CD4-positive, alpha-beta T cell treated with Interleukin-1 beta for 1 hour (primary cell): ENCODE data around the gene NPLOC4.
"Not testable (repeated sequence)": the region's sequence is repeated elsewhere in the genome, so short reads cannot be mapped to it uniquely, and the experiment has no call there.

ENCODE experiments used
- DNase-seq, 2 donors: peaks; one replicate each; pipeline ENCODE4 v3.0.0-alpha.2; 2020 to 2022

Gene NPLOC4

DNA sequence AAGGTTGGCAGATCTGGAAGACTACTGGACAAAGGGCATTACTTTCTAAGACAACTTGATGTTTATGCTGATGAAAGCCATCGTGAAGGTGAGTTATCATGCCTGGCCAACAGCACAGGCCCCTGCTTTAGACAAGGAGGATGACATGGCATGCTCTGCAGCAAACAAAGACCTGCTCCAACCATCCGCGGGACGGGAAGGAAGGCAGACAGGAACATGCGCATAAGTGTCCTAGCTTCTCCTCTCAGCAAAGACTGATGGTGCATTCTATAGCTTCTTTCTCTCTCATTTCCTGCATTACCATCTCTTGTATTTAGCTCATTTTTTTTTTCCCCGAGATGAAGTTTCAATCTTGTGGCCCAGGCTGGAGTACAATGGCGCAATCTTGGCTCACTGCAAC is 5.4 kb downstream of the NPLOC4 start:
- no peak for DNase-seq

DNA sequence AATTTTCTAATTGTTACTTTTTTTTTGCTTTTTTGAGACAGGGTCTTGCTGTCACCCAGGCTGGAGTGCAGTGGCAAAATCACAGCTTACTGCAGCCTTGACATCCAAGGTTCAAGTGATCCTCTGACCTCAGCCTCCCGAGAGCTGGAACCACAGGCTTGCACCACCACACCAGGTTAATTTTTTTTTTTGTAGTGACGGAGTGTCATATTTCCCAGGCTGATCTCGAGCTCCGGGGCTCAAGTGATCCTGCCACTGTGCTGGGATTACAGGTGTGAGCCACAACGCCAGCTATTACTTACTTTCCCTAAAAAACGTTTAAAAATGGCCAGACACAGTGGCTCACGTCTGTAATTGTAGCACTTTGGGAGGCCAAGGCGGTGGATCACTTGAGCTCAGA is 6.6 kb downstream of the NPLOC4 start:
- DNase-seq: no peak

DNA sequence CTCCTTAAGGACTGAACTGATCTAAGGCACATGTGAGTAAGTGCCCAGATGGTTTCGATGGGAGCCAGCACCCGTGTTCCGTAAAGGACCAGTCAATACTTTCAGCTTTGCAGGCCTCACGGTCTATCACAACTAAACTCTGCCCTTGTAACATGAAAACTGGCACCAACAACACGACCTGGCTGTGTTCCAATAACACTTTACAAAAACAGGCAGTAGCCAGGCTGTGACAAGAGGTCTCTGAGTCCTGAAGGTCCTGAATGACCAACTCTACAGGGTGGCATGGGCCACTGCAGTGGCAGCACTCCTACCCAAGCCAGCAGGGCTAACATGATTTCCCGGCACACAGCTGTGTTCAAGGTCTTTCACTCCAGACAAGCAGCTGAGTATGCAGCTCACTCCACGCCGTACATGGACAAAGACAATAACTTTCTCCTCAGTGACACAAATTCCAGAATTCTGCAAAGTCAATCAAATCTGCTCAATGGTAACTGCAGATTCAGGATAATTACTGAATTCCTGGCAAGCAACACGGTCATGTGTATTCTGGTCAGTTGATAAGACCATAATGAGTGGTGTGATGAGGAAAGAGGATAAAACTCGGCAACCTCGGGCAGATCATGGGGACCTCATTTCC is 15.3 kb downstream of the NPLOC4 start:
- no peak for DNase-seq

DNA sequence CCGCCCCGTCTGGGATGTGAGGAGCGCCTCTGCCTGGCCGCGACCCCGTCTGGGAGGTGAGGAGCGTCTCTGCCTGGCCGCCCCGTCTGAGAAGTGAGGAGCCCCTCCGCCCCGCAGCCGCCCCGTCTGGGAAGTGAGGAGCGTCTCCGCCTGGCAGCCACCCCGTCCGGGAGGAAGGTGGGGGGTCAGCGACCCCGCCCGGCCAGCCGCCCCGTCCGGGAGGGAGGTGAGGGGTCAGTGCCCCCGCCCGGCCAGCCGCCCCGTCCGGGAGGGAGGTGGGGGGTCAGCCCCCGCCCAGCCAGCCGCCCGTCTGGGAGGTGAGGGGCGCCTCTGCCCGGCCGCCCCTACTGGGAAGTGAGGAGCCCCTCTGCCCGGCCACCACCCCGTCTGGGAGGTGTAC is 18.6 kb downstream of the NPLOC4 start:
- DNase-seq: not testable (repeated sequence)

DNA sequence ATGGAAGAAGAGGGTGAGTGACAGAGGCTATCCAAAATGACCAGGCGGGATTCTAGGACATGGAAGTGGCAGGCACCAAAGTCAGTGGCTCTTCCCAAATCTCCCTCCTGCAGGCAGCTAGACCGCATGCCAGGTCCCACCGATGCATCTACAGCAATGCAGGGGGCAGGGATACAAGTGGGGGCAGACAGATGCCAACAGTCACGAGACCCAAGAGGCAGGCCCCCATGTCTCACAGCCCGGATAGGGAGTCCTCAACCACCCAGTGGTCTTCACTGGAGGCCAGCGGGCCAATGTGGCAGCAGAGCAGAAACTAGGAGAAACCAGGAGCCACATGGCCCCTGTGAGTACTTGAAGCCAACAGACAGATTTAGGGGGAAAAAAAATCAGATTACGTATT is 20.0 kb downstream of the NPLOC4 start:
- DNase-seq: no peak

DNA sequence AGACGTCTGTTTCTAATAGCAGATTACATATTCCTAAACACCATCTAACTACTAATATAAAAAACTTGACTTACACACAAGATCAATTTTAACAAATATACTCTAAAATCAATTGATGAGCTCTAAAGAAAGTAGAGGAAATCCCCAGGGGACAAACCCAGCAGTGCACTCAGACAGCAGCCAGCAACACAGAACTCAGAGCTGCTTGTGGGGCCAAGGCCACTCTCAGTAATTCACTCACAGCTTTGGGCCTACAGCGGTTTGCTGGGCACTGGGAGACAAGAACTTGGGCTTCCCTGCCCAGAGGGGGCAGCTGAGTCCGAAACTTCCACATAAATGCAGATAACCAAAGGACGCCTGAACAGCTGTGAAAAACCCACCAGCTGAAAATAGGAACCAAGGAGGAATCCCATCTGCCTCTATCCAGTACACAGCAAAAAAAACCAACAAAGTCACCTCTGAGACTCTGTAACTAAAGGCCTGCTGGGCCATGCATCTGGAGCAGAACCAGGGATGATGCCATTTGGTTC is 21.4 kb downstream of the NPLOC4 start:
- no peak for DNase-seq

DNA sequence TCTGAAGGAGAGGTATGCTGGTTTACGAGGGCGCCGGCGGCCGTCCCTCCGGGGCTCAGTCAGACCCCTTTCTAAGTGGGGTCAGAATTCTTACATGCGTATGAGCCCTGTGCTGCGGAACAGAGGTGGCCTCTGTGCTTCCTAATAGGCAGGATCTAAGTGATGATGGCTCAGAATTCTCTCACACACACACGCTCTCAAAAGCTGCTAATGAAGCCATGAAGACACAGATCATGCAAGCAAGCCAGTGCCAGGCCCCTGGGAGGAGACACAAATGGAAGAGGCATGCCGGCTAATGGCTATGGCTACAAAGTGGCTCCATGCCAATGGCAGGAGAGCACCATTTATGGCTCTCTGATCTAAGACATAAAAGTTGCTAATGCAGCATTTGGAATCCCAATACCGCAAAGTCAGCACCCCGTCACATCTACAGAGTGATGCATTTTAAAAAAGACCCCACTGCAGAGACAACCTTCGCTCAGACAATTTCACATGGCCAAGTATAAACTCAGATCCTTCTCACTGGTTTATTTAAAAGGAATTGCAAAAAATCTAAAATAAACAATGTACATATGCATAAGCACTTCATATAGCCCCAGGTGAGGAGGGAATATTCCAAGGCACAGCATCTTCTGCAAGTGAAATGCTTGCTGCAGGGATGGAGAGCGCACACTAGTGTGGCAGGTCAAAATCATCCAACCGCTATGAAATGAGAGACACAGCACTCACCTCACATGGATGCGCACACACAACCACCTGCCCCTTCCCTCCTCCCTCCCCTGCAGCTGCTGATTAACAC is 24.5 kb downstream of the NPLOC4 start:
- DNase-seq: no peak

DNA sequence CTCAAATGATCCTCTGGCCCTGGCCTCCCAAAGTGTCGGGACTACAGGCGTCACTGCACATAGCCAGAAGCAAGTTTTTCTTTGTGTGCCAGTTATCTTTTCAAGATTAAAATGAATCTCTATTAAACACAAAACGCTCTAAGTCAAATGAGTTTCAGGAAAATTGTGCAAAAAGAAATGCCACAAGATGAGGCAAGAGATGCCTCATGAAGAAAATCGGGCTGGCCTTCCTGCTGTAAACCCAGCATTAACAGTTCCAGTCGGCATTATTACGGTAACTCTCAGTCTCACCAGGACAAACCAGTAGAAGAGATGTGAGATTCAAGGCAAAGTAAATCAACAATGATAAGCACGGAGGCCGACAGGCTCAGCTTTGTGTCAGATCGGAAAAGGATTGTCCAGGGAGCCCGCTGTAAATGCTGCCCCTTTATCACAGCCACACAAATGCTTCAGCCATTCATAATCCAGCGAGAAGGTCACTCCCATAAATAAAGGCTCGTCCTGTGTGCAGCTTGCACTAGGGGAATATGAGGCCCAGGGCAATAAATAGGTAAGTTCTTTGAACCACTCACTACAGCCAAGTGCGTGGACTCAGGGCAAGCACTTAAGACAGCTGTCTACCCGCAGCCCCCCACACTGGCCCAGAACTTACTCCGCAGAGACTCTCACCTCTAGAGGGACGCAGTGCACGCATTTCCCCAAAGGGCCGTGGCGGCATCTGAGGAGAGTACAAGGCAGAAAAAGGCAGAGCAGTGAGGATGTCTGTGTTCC is 27.2 kb downstream of the NPLOC4 start:
- no peak for DNase-seq

DNA sequence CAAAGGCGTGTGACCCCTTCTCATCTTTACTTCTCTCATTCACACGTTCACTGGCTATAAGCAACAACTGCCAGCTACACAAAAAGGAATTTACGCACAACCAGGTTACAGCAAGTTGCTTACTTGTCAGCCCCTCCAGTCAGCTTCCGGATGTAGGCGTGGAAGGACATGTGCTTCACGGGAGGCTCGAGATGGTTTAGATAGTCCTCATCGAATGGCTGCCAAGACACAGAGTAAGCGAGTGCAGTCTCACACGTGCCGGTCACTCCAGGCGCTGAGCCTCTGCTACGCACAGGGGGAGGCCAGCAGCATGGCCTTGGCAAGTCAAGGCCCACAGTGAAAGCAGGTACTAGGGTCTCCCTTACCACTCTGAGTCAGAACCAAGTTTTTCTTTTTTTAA is 28.3 kb downstream of the NPLOC4 start:
- no peak for DNase-seq

DNA sequence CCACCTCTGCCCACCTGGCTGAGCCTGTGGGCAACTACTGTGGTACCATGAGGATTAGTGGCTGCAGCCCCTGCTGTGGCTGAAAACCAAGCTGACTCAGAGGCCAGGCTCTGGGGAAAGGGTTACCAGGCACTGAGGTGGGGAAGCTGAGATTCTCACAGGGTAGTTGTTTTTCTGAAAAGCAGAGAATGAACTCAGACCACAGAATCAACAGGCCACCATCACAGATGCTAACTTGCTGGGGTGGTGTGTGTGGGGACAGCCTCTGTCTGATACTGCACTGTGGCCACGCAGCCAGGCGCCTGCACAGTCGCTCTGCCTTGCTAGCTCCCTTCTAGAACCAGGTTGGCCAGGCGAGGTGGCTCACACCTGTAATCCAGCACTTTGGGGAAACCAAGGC is 28.8 kb downstream of the NPLOC4 start:
- no peak for DNase-seq

DNA sequence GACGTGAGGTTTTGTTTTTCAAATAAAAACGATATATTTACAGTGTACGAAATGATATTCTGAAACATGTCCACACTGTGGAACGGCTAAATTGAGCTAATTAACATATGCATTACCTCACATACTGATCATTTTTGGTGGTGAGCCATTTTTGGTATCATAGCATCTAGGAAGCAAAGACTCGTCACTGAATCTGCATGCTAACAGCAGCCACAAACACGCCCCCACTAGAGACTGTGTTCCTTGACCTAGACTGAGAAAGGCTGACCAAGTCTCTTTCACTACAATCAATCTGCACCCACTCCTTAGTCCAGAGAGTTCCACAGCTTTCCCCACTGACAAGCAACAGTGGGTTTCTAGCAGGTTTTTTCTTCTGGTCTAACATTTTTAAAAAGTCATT is 29.5 kb downstream of the NPLOC4 start:
- no peak for DNase-seq

DNA sequence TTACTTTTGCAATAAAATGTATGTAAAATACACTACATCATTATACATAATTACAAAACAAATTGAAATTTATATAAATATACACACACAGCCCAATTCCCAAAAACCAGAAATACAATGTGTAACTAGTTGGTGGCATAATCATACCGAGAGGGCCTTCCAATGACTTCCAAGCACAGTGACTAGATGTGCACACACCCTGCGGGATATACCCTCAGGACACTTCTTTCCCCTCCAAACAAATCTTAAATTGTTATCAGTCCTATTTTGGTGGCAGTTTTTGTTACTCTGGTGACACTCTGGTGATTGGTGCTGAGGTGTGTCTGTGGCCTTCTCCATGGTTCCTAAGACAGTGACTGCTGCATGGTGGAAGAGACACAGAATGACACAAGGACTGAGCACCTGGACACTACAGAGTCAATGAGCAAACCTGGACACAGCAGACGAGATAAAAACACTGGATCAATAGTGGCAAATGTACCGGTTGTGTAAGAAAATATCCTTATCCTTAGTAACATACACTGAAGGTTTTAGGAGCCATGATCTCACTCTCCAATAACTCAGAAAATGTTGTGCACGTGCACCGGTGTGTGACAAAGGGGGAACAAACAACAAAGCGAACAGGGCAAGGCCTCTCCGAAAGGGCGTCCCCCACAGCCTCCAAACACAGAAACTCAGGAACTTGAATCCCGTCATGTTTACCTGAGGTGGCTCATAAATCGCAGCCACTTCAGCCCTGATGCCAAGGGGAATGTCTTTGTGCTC is 32.9 kb downstream of the NPLOC4 start:
- no peak for DNase-seq

DNA sequence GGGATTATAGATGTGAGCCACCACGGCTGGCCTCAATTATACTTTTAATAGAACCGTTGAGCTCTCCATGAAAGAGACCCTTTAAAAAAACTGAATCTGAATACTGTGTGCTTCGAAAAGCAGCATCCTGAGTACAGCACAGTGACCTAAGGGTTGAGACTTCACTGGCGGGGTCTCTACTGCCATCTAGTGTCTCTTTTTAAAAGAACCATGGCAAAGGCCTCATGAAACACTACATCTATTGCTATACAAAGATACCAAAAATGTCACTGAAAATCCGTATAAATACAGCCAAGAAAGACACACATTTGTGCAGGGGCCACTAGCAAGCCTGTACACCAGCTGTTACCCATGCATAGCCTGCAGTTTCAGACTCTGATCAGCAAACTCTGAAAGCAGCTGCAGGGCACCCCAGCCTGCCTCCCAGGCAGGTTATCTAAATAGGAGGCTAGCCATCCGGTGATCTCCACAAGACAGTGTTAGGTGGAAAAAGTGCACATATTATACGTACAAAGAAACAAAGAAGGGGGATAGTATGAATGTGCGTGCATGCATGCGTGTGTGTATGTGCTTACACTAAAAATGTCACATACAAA is 35.3 kb downstream of the NPLOC4 start:
- DNase-seq: peak; percentile 45 to 72

DNA sequence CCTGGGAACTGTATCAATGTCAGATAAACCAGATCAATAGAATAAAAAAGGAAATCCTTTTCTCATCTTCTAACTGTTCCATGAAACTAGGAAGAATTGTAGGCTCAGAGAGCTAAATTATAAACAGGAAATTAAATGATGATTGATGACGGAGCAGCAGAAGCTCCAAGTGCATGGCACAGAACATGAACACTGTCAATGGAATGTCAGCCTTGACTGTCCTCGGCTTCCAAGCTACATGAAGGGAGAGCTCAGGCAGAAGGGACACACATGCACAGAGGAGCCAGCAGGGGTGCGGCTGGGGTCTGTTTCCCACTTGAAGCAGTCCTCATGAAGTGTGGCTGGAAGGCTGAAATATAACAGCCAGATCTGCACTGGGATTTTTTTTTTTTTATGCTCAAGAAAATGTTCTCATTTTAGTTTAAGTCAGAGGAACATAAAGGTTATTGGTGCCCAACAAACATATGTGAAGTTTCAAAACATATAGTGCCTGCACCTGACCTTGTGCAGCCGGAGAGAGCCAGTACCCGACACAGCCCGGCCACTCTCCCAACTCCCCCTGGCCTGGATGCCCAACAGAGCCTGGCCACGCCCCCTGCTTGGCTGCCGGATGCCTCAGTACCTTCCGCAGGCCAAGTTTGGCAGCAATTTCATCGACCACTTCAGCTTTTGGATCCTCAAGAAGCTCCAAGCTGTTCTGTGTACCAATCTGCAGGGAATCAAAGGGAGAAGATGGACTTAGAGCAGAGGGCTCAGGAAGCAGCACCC is 37.0 kb downstream of the NPLOC4 start:
- DNase-seq: no peak

DNA sequence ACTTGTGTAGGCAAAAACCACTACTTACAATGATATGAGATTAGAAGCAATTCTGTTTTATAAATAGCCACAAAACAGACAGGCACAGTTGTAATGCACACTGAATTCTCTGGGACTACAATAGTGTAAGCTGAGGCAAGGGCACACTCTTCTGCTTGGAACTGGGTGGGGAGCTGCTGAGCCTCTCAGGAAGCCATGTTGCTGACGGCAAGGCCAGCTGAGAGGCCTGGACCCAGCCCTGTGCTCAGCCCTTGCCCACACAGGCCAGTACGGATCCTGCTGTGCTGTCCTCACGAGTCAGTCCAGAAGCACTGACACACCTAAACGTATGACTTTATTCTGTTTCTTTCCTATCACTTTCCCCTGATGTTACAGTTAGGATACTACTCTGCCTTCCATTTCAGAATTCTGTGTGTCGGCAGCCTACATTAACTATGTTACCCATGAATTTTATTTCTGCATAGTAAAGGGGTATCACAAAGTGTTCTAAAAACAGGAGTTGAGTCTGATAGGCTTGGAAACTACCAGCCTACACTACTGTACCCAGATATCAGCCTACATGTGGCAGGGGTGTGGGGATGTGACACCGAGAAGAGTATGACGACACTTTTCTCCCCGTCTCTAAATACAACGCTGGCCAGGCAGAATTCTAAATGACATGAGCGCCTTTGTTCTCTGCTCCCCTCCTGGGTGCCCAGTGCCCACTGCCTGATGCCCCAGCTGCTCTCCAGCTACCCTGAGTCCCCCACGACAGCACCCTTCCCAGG is 43.6 kb downstream of the NPLOC4 start:
- DNase-seq: no peak

DNA sequence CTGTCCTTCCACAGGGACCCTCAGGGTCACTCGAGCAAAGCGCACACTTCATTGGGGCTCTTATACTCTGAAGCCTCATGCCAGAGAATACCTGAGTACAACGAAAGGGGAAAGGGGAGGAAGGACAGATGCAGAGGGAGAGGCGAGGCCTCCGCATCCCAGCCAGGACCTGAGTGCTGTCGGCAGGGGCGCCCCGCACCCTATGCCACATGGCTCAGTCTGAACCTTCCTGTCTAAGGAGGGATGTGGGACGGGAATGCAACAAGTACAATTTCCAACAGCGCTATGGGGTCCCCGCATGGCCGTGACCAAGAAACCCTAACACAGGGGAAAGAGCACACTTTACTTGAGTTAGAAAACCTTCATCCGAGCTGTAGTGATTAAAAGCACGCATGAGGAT is 44.9 kb downstream of the NPLOC4 start:
- DNase-seq: no peak

DNA sequence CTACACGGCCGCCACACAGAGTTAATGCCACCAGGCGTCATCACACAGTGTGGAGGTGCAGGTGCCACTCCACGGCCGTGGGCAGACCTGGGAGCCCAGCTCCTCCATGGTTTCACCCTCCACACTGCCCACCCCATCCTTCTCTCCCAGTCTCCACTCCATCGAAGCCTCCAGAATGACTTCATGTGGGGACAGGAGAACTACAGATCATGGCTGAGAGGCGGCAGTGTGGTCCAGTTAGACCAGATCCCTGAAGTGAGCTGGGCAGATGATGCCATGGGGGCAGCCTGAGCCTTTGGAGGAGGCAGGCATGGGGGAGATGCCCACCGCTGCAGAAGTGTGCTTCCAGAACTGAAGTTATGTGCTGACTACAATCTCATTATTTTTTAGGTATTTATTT is 46.8 kb downstream of the NPLOC4 start:
- DNase-seq: no peak

DNA sequence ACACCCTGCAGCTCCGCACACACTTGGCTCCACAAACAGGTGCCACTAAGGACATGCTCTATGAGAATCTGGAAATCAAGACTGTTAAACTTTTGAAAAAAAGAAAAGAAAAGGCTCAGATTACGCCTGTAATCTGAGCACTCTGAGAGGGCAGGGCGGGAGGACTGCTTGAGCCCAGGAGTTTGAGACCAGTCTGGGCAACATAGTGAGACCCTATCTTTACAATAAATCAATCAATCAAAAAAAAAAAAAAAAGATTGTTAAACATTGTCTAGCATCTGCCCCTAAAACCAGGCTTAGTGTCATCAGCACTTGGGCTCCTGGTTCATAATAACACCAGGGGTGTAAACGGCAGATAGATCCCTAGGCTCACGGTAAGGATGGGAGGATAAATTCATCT is 47.3 kb downstream of the NPLOC4 start:
- DNase-seq: no peak

DNA sequence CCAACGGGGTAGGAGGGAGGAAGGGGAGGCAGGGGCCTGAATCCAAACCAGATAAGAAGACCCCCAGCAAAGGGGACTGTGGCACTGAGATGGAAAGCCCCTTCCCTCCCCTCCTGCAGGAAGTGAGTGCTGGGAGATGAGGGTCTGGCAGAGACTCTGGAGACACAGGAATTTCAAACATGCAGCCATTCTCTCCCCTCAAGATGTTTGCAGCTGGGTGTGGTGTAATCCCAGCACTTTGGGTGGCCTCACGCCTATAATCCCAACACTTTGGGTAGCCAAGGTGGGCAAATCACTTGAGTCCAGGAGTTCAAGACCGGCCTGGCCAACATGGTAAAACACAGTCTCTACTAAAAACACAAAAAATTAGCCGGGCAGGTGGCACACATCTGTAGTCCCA is 50.8 kb downstream of the NPLOC4 start:
- no peak for DNase-seq

DNA sequence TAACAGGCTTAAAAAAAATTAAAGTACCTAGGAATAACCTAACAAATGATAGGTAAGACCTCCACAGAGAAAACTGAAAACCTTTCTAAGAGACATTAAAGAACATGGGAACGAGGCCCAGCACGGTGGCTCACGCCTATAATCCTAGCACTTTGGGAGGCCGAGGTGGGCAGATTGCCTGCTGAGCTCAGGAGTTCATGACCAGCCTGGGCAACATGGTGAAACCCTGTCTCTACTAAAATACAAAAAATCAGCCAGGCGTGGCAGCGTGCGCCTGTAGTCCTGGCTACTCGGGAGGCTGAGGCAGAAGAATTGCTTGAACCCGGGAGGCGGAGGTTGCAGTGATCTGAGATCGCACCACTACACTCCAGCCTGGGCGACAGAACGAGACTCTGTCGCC is 52.1 kb downstream of the NPLOC4 start:
- not testable (repeated sequence) for DNase-seq
